SK-N-SH (cell line): ENCODE measurements around the gene IDH3A. TPM values are rescaled to one million over a fixed set of nuclear protein-coding genes. Genes with fewer than 3 reads are reported as not detected.

Experiments used
- CTCF ChIA-PET: fragments of 300-600, 350-600 bp; formaldehyde crosslinking; extraction: SDS; loops from one replicate; lab custom pipeline; 2021; lab: Yijun Ruan, JAX
- POLR2A ChIA-PET: fragments of 350-600 bp; sonication (Branson Sonifier 250); formaldehyde crosslinking; extraction: SDS; loops from one replicate; lab custom pipeline; 2020; ENCODE audit warnings: antibody characterized with exemption, inconsistent platforms; lab: Yijun Ruan, JAX
- DNase-seq: peaks from one replicate; pipeline ENCODE4 v3.0.0; 2012
- H2AFZ ChIP-seq: fragments of 200-600 bp; sonication (generic); 2 replicates; pipeline ENCODE4 v1.8.1; 2016; ENCODE audit warnings: antibody characterized with exemption, mild to moderate bottlenecking, low read depth
- H3F3A ChIP-seq: fragments of 200-600 bp; sonication (generic); replicated peaks from 2 replicates; pipeline ENCODE3; 2016; ENCODE audit warnings: antibody characterized with exemption, mild to moderate bottlenecking; ENCODE audit not compliant: insufficient read depth
- H3K27ac ChIP-seq, 2 experiments: fragments of 200-500 bp in 1 of 2; fragments of 200-600 bp in 1 of 2; sonication (Bioruptor generic) in 1 of 2; sonication (generic), shearing (Covaris generic) in 1 of 2; 2 replicates each; pipeline versions ENCODE4 v1.5.1 to v1.6.1; 2014 to 2016; ENCODE audit warnings: low read depth in 2 of 2, inconsistent platforms in 1 of 2, low read length in 1 of 2, mild to moderate bottlenecking in 1 of 2, mixed read lengths in 1 of 2
- H3K27me3 ChIP-seq: fragments of 200-600 bp; sonication (generic), shearing (Covaris generic); 2 replicates; pipeline ENCODE4 v1.6.1; 2016; ENCODE audit warnings: mixed run types; ENCODE audit not compliant: insufficient read depth
- H3K36me3 ChIP-seq, 2 experiments: fragments of 200-500 bp in 1 of 2; fragments of 200-600 bp in 1 of 2; sonication (Bioruptor generic) in 1 of 2; sonication (generic) in 1 of 2; replicated peaks in 1 of 2; 2 replicates each; pipeline versions ENCODE3 to v1.5.1; 2014 to 2016; ENCODE audit warnings: low read length in 1 of 2, mild to moderate bottlenecking in 1 of 2; ENCODE audit not compliant: insufficient read depth in 2 of 2, control insufficient read depth in 1 of 2
- H3K4me1 ChIP-seq, 2 experiments: fragments of 200-500 bp in 1 of 2; fragments of 200-600 bp in 1 of 2; sonication (Bioruptor generic) in 1 of 2; sonication (generic), shearing (Covaris generic) in 1 of 2; 2 replicates each; pipeline versions ENCODE4 v1.5.1 to v1.6.1; 2014 to 2016; ENCODE audit warnings: low read depth in 1 of 2, low read length in 1 of 2, mixed run types in 1 of 2; ENCODE audit not compliant: insufficient read depth in 2 of 2, control insufficient read depth in 1 of 2
- H3K4me2 ChIP-seq: fragments of 200-600 bp; sonication (generic), shearing (Covaris generic); 2 replicates; pipeline ENCODE4 v1.6.1; 2017; ENCODE audit warnings: mixed run types
- H3K4me3 ChIP-seq, 2 experiments: fragments of 200-500 bp in 1 of 2; fragments of 200-600 bp in 1 of 2; sonication (Bioruptor generic) in 1 of 2; sonication (generic), shearing (Covaris generic) in 1 of 2; 2 replicates each; pipeline versions ENCODE4 v1.5.1 to v1.8.1; 2014 to 2016; ENCODE audit warnings: low read depth in 2 of 2, inconsistent platforms in 1 of 2, low read length in 1 of 2, mild to moderate bottlenecking in 1 of 2, mixed read lengths in 1 of 2, moderate library complexity in 1 of 2
- H3K79me2 ChIP-seq: fragments of 200-600 bp; sonication (generic); 2 replicates; pipeline ENCODE4 v1.8.1; 2017; ENCODE audit warnings: mild to moderate bottlenecking; ENCODE audit not compliant: insufficient read depth
- H3K9ac ChIP-seq: fragments of 200-600 bp; sonication (generic); 2 replicates; pipeline ENCODE4 v1.6.1; 2017; ENCODE audit warnings: mixed run types
- H3K9me2 ChIP-seq: fragments of 200-600 bp; sonication (generic); 2 replicates; pipeline ENCODE4 v1.6.1; 2017; ENCODE audit warnings: mixed run types
- H3K9me3 ChIP-seq: fragments of 200-600 bp; sonication (generic); 2 replicates; pipeline ENCODE4 v1.6.1; 2017; ENCODE audit warnings: mixed run types, mild to moderate bottlenecking, moderate library complexity
- H4K20me1 ChIP-seq: fragments of 200-600 bp; sonication (generic); 2 replicates; pipeline ENCODE4 v1.6.1; 2017; ENCODE audit warnings: mild to moderate bottlenecking, mixed run types; ENCODE audit not compliant: insufficient read depth
- CHD2 ChIP-seq: fragments of 150-350 bp; IDR thresholded peaks from 2 replicates; pipeline ENCODE4 v1.6.1; 2018; ENCODE audit warnings: low read length; ENCODE audit not compliant: partially characterized antibody
- ELF1 ChIP-seq: IDR thresholded peaks from 2 replicates; pipeline ENCODE4 v1.4.0; 2012
- EP300 ChIP-seq, 2 experiments: IDR thresholded peaks; 2 replicates each; pipeline versions ENCODE4 v1.4.0 to v1.6.1; 2012; ENCODE audit warnings: borderline replicate concordance in 1 of 2, low read depth in 1 of 2, low read length in 1 of 2
- FOSL2 ChIP-seq: IDR thresholded peaks from 2 replicates; pipeline ENCODE4 v1.4.0; 2012; ENCODE audit warnings: low read depth, mild to moderate bottlenecking, moderate library complexity, borderline replicate concordance
- FOXM1 ChIP-seq: IDR thresholded peaks from 2 replicates; pipeline ENCODE4 v1.4.0; 2012; ENCODE audit warnings: low read depth, mild to moderate bottlenecking
- GABPA ChIP-seq: IDR thresholded peaks from 2 replicates; pipeline ENCODE4 v1.4.0; 2012; ENCODE audit warnings: low read depth, mild to moderate bottlenecking
- GATA2 ChIP-seq: sonication (generic); formaldehyde crosslinking; IDR thresholded peaks from 2 replicates; pipeline ENCODE4 v1.5.0; 2020; ENCODE audit warnings: mild to moderate bottlenecking, missing genetic modification reagents
- JUND ChIP-seq: IDR thresholded peaks from 2 replicates; pipeline ENCODE4 v1.4.0; 2012
- MAX ChIP-seq: IDR thresholded peaks from 2 replicates; pipeline ENCODE4 v1.4.0; 2012; ENCODE audit warnings: low read depth
- MEF2A ChIP-seq: IDR thresholded peaks from 2 replicates; pipeline ENCODE4 v1.4.0; 2012; ENCODE audit warnings: low read depth, borderline replicate concordance
- MXI1 ChIP-seq: IDR thresholded peaks from 2 replicates; pipeline ENCODE4 v1.6.1; 2012; ENCODE audit warnings: mild to moderate bottlenecking, low read depth, low read length, improper control_type of control experiment
- NFIC ChIP-seq: IDR thresholded peaks from 2 replicates; pipeline ENCODE4 v1.4.0; 2012; ENCODE audit warnings: borderline replicate concordance
- NRF1 ChIP-seq: IDR thresholded peaks from 2 replicates; pipeline ENCODE4 v1.6.1; 2012; ENCODE audit warnings: low read depth, mild to moderate bottlenecking, low read length
- POLR2AphosphoS5 ChIP-seq: IDR thresholded peaks from 2 replicates; pipeline ENCODE4 v1.6.1; 2012; ENCODE audit warnings: low read depth, low read length
- REST ChIP-seq: IDR thresholded peaks from 2 replicates; pipeline ENCODE4 v1.6.1; 2012; ENCODE audit warnings: mild to moderate bottlenecking, low read depth, low read length, moderate library complexity
- TAF1 ChIP-seq: IDR thresholded peaks from 2 replicates; pipeline ENCODE4 v1.6.1; 2012; ENCODE audit warnings: low read depth, mild to moderate bottlenecking, low read length, moderate library complexity, borderline replicate concordance
- TCF12 ChIP-seq: IDR thresholded peaks from 2 replicates; pipeline ENCODE4 v1.4.0; 2012
- ZBTB33 ChIP-seq: IDR thresholded peaks from 2 replicates; pipeline ENCODE4 v1.4.0; 2012; ENCODE audit warnings: low read depth, borderline replicate concordance
- WGBS: methylation state at CpG from one replicate; pipeline ENCODE4 v1.1.6; 2017; ENCODE audit warnings: low lambda C conversion rate; 5-methylcytosine and 5-hydroxymethylcytosine counted together
- polyA plus RNA-seq, 3 experiments: library from polyadenylated mRNA; depleted of rRNA; stranded (reverse); fragments of >200 nt; gene quantifications; 2 replicates each; pipeline ENCODE4 v1.2.3, GENCODE V29; 2012
- TF ChIP-seq, protein P1 (sequence below): IDR thresholded peaks from 2 replicates; pipeline ENCODE4; 2012

Gene IDH3A
- 33.2 and 34.0 TPM in 2 replicates for polyA plus RNA-seq (2012; rRNA removed)
- 45.5 and 62.1 TPM in 2 replicates for polyA plus RNA-seq (2012; cell fraction: cytosol; rRNA removed)
- polyA plus RNA-seq (2012; cell fraction: nucleus; rRNA removed) = 44.1 and 55.4 TPM in 2 replicates

- DNase-seq = peak; percentile 100
- TF ChIP-seq GABPA (peak; percentile 73), CHD2 (peak; percentile 15), EP300 (IDR thresholded peaks at IDR 0.05; ENCODE audit: borderline replicate concordance in 1 of 2, low read depth in 1 of 2, low read length in 1 of 2) (peak in 1 of 2 experiments; percentile 6; a peak in 1 of 4 replicates), FOSL2 (no peak), MAX (peak; percentile 76; the same call in 1 of the 2 replicates), GATA2 (CRISPR knock-in tag) (no peak), TCF12 (no peak), ELF1 (peak; percentile 88), MEF2A (no peak), POLR2AphosphoS5 (peak; percentile 95), NRF1 (peak; percentile 63), FOXM1 (no peak), NFIC (peak; percentile 87), MXI1 (peak; percentile 93), ZBTB33 (no peak), REST (no peak), TAF1 (peak; percentile 78), JUND (no peak)
- TF ChIP-seq, protein P1, sequence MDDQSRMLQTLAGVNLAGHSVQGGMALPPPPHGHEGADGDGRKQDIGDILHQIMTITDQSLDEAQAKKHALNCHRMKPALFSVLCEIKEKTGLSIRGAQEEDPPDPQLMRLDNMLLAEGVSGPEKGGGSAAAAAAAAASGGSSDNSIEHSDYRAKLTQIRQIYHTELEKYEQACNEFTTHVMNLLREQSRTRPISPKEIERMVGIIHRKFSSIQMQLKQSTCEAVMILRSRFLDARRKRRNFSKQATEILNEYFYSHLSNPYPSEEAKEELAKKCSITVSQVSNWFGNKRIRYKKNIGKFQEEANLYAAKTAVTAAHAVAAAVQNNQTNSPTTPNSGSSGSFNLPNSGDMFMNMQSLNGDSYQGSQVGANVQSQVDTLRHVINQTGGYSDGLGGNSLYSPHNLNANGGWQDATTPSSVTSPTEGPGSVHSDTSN = no peak
- 1% methylated on average over 13 of the region's 79 CpGs for WGBS
- Histone ChIP-seq H3K27me3 (no peaks in the 10 kb centered on the region), H3K9me2 (no peaks in the 10 kb centered on the region), H3K9ac (peak within 1 kb of the TSS; percentile 84), H3F3A (no peaks in the 10 kb centered on the region), H2AFZ (peak within 1 kb of the TSS; percentile 86), H3K4me2 (peak within 1 kb of the TSS; percentile 97), H4K20me1 (no peaks in the 10 kb centered on the region), H3K4me1 (peaks cover 7 to 12% of the 10 kb centered on the region in 2 experiments), H3K36me3 (peaks cover 0 to 3% of the 10 kb centered on the region in 2 experiments), H3K79me2 (peaks cover 52% of the 10 kb centered on the region), H3K27ac (peak within 1 kb of the TSS; percentile 41 to 54), H3K4me3 (peak within 1 kb of the TSS; percentile 61 to 77), H3K9me3 (no peaks in the 10 kb centered on the region)
- ChIA-PET CTCF (interaction anchor here (0.6 to 3.2 kb wide), 11 partner anchors 14 to 190 kb away, joined by 3 to 24 read pairs (median 5); partner anchors contain the start of gene CIB2), POLR2A (interaction anchor here (0.9 to 2.2 kb wide), 3 partner anchors 9 to 94 kb away, joined by 3 to 9 read pairs (median 3); partner anchors contain the start of gene CIB2)
Measured at GRCh38 chr15:78149068-78149804, at the start of gene IDH3A. Gene IDH3A, plus strand, starts transcription at chr15:78149362. Its CDS starts 42 bp downstream, at chr15:78149404.
